GM19023 (cell line): Measurements from ENCODE around the gene RNF168.
A peak's percentile ranks its signal among the peaks of the same experiment; 100 is the strongest.
"Not testable (repeated sequence)": the region's sequence is repeated elsewhere in the genome, so short reads cannot be mapped to it uniquely, and the experiment has no call there.

Experiments used
- ATAC-seq: cut with Tn5 transposase; IDR thresholded peaks from one replicate; pipeline ENCODE4 v1.9.1; 2021; ENCODE audit warnings: mild to moderate bottlenecking, moderate library complexity; ENCODE audit not compliant: unreplicated experiment

RNF168 gene

DNA sequence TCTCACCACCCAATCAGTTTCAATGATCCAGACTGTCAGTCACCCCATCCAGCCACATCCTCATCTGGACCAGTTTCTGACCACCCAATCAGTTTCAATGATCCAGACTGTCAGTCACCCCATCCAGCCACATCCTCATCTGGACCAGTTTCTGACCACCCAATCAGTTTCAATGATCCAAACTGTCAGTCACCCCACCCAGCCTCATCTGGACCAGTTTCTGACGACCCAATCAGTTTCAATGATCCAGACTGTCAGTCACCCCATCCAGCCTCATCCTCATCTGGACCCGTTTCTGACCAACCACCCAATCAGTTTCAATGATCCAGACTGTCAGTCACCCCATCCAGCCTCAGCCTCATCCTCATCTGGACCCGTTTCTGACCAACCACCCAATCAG is 33.4 kb downstream of the RNF168 start:
- ATAC-seq: not testable (repeated sequence)

DNA sequence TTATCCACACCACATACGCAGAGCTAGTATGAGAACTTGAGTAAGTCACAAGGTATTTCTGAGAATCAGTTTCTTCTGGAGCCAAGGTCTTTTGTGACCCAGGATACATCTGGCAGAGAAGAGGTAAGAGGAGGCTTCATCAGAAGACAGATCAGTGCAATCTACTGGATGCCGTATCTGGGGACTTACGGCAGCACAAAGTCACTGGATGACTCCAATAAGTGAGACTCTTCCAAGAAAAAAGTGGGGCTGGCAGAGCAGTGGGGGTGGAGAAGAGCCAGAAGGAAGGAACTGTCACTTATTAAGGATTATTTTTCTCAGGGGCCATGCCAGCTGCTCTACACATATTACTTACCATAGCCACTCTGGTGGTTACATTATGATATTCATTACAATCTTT is 39.8 kb downstream of the RNF168 start:
- ATAC-seq: no peak

DNA sequence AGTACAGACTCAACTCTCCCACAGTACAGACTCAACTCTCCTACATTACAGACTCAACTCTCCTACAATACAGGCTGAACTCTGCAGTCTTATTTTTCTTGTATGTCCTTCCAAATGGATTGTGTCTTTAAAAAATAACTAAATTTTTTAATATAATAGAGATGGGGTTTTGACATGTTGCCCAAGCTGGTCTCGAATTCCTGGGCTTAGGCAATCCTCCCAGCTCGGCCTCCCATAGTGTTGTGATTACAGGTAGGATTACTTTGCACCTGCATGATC is 40.2 kb downstream of the RNF168 start:
- no peak for ATAC-seq

DNA sequence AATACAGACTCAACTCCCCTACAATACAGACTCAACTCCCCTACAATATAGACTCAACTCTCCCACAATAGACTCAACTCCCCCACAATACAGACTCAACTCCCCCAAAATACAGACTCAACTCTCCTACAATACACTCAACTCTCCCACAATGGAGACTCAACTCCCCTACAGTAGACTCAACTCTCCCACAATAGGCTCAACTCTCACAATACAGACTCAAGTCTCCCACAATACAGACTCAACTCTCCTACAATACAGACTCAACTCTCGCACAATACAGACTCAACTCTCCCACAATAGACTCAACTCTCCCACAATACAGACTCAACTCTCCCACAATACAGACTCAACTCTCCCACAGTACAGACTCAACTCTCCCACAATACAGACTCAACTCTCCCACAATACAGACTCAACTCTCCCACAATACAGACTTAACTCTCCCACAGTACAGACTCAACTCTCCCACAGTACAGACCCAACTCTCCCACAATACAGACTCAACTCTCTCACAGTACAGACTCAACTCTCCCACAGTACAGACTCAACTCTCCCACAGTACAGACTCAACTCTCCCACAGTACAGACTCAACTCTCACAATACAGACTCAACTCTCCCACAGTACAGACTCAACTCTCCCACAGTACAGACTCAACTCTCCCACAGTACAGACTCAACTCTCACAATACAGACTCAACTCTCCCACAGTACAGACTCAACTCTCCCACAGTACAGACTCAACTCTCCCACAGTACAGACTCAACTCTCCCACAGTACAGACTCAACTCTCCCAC is 40.7 kb downstream of the RNF168 start:
- ATAC-seq: not testable (repeated sequence)

DNA sequence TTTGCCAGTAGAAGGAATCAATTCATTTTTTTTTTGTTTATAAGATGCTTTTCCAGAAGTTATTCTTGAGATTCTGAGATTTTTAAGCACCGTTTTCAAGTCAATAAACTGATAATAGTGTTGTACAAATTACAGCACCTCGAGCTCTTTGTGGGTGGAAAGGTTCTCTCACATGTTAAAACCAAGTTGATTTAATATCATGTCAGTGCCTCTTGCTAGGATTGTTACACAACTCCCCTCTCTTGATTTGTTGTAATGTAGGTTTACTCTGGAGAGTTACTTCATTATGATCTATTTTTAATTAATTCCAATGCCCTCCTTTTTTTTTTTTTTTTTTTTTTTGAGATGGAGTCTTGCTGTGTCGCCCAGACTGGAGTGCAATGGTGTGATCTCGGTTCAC is 45.5 kb downstream of the RNF168 start:
- no peak for ATAC-seq

DNA sequence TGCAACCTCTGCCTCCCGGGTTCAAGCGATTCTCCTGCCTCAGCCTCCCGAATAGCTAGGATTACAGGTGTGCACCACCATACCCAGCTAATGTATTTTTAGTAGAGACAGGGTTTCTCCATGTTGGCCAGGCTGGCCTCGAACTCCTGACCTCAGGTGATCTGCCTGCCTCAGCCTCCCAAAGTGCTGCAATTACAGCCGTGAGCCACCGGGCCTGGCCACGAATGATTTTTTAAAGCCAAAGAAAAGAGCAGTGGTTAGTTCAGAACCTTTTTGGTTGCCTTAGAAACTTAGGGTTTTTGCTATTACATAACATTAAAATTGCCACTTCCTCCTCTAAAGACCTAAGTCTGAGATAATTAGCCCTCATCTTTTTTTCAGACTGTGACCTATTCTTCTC is 46.1 kb downstream of the RNF168 start:
- ATAC-seq: not testable (repeated sequence)

DNA sequence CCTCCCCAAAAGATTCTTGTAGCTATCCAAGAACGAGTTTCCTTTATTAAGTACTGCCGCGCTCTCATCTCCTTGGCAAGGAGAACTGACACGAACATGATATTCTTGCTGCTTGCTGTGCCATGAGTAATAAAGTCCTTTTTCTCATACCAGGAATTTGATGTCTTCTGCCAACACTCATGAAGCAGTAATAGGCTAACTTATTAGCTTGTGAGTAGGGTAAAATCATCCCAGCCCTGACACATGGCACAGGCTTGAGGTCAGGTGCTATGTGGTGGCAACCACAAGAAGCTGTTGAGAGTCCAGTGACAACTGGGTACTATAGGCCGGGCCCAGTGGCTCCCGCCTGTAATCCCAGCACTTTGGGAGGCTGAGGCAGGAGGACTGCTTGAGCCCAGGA is 48.6 kb downstream of the RNF168 start:
- no peak for ATAC-seq

DNA sequence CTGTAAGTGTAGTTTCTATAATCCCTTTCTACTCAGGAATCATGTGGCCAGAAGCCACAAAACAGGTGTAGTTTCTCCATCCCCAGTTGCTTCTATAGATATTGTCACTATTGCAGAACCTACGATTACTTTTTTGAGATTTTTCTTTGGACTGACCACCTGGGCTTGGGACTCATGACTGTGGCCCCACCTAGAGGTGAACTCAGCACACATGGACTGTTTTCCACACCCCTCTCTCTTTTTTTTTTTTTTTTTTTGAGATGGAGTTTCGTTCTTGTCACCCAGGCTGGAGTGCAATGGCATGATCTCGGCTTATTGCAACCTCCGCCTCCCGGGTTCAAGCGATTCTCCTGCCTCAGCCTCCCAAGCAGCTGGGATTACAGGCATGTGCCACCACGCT is 58.2 kb downstream of the RNF168 start:
- ATAC-seq: not testable (repeated sequence)

DNA sequence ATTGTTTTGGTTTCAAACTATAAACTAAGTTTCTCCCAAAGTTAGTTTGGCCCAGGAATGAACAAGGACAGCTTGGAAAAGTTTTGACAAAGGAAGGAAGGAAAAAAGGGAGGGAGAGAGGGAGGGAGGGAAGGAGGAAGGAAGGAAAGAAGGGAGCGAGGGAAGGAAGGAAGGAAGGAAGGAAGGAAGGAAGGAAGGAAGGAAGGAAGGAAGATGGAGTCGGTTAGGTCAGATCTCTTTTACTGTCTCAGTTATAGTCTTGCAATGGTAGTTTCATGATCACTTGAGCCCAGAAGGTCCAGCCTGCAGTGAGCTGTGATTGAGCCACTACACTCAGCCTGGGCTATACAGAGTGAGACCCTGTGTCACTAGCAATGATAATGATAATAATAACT is 59.1 kb downstream of the RNF168 start:
- ATAC-seq: no peak

DNA sequence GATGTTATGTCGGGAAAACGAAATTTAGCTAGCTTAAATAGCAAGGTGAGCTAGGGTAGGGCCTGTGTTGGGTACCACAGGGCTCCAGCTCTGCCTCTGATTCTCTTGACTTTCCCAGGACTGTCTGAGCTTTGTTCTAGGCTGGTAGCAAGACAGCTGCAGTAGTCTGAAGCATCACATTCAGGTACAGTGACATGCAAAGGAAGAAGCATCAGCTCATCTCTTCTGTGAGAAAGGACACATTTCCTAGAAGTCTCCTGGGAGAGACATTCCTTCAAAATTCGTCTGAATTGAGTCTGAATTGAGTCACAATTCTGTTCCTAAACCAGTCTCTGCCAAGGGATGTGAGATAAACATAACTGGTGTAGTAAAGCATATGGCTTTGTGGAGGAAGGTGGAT is 62.9 kb downstream of the RNF168 start:
- peak; percentile 30 for ATAC-seq

DNA sequence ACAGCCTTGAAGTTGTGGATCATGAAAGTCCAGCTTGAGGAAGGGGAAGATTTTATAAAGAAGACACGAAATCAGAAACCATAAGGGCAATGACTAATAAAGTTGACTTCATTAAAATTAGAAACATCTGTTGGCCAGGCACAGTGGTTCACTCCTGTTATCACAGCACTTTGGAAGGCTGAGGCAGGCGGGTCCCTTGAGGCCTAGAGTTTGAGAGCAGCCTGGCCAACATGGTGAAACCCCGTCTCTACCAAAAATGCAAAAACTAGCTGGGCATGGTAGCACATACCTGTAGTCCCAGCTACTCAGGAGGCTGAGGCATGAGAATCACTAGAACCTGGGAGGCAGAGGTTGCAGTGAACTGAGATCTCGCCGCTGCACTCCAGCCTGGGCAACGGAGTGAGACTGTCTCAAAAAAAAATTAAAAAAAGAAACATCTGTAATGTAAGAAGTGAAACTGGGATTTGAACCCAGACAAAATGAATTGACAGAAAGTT is 63.5 kb downstream of the RNF168 start:
- peak; percentile 71 for ATAC-seq

DNA sequence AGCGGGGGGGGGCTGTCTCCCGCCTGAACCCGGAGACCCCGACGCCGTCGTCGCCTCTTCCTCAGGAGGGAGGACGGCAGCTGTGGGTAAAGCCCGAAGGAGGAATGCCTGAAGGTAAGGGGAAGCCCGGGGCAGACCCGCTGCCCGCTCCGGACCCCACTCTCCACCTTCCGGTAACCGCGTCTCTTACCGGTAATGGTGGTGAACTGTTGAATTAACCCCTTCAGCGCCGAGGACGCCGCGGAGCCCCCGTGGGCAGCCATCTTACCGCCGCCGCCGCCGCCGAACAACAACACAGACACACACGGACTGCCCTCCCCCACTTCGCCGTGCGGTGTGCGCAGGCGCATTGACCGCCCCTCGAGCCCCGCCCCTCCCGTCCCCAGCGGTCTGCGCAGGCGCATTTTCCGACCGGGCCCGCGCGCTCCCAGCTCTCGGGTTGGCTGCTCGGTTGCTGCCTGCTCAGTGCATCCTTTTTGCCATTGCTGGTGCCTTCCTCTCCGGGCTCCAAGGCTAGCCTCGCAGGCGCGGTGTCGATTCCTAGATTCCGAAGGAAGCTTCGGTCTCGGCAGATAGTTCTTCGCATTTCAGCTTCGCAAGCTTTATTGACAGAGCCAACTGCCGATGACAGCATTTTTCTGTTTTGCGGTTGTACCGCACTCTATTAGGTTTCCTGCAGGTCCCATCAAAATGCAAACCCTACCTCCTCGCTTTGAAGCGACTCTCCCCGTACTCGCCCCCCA is 71.3 kb downstream of the RNF168 start, which contains the start of gene UBXN7:
UBXN7 (minus strand) TSS at position 291 of the 743 bp plus-strand sequence; CDS start at position 263, 28 bp downstream.
- peak; percentile 86 for ATAC-seq

DNA sequence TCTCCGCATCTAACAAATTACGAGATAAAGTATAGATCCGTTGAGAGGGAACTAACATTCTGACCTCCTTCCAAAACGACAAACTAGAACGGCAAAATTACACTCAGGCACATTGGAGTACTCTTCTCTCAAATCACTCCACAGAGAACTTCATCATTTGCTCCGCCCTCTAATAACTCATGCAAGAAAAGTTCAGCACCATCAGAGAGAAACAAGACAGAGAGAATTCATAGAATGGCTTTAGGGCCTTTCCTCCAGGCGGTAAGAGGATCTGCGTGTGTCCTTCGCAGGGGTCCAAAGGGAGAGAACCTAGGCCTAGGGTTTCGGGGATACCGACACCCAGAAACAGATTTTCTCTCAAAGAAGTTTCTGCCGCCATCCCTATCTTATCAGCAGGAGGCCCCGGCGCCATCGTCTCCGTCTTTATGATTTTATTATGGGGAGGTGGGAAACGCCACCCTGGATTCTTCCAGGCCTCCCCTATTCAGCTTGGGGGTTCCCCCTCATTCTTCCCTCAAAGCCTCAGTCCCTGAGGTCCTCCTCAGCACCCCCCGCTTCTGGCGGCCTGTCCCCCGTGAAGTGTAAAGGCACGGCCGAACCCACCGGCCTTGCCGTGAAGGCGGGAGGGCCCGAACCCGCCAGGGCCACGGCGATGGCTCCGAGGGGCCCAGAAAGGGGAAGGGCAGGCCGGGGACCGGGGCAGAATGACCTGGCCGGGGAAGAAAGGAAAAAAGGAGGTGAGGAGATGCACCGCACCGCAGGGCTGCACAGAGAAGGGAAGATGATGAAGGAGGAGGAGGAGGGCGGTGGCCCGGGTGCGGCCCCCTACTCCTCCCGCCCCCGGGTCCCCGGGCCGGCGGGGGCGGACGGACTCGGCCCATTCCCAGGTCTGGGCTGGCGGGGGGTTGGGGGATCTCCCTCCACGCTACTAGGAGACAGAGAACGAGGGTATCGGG is 72.1 kb downstream of the RNF168 start:
- peak; percentile 30 for ATAC-seq

DNA sequence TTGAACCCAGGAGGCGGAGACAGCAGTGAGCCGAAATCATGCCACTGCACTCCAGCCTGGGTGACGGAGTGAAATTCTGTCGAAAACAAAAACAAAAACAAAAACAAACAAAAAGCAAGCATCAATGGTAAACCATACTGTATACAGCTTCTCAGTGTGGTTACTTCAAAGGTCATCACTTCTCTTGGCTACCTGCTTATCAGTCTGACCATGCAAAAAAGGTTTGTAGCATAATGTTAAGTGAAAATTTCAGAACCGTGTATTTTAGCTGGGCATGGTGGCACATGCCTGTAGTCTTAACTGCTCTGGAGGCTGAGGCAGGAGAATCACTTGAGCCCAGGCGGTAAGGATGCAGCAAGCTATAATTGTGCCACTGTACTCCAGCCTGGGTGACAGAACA is 75.5 kb downstream of the RNF168 start:
- ATAC-seq: no peak

DNA sequence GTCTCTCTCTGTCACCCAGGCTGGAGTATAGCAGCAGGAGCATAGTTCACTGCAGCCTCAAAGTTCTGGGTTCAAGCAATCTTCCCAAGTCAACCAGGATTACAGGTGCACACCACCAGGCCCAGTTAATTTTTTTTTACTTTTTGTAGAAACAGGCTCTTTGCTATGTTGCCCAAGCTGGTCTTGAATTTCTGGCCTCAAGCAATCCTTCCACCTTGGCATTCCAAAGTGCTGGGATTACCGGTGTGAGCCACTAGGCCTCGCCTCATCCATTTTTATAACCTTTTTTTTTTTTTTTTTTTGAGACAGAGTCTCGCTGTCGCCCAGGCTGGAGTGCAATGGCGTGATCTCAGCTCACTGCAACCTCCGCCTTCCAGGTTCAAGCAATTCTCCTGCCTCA is 79.1 kb downstream of the RNF168 start:
- not testable (repeated sequence) for ATAC-seq

DNA sequence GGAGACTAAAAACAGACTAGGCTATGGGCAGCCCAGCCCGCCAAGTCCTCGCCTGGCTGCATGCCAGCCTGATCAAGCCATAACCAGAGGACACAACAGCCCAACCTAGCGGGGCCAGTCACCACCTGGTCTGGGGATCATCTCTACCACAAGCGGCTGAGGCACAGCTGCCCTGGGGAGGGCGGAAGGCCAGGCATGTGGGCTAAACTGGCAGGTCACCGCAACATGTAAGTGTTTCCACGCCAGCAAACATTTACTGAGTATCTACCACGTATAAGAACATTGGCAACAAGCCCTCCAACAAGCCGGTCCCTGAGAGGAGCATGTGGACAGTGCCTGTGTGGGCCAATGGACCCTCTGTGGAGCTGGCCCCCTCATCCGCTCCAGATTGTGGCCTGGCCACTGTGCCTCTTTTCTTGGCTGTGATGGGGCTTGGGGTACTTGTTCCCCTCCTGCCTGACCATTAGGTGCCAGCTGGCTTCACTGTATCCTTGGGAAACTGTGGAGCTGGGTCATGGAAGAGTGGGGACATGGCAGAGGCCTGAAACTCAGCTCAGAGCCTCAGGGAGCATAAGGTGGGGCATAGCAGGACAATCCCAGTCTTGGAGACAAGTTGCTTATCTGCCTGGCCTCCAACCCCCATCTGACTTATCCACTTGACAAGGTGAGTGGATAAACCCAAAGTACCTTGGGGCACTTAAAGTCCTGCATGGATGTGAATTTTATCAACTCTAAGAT is 80.4 kb downstream of the RNF168 start:
- no peak for ATAC-seq

DNA sequence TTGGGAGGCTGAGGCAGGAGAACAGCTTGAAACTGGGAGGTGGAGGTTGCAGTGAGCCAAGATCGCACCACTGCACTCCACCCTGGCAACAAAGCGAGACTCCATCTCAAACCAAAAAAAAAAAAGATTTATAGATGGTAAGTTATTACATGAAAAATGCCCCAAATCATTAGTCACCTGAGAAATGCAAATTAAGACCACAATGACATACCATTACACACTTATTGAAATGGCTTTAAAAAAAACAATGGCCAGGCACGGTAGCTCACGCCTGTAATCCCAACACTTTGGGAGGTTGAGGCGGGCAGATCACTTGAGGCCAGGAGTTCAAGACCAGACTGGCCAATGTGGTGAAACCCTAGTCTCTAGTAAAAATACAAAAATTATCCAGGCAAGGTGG is 81.9 kb downstream of the RNF168 start:
- ATAC-seq: not testable (repeated sequence)

DNA sequence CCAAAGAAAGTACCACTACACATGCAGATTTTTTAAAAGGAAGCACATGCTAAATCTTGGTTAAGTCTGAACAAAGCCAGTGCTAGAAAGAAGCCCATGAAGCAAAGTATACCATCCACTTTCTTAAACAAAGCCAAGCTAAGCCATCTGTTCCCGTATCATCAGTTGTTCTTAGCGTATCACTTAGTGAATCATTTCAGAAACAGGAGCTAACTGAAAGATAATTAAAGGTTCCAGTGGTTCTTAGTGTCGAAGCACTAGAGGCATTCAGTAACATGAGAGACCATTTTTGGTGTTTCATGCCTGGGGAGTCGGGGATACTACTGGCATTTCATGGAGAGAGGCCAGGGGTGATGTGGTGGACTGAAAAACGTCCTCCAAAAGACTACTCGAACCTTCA is 84.2 kb downstream of the RNF168 start:
- no peak for ATAC-seq
